Esophagus mucosa (tissue), 1 donor: ENCODE data around the gene IL23A. TPM values are rescaled to one million over a fixed set of nuclear protein-coding genes. Genes with fewer than 3 reads are reported as not detected.
"Not testable (repeated sequence)": the region's sequence is repeated elsewhere in the genome, so short reads cannot be mapped to it uniquely, and the experiment has no call there.

ENCODE experiments used
- ATAC-seq: fragments of 200-7000 bp; cut with Tn5 transposase; one replicate; pipeline ENCODE4 v1.9.1; 2020
- total RNA-seq: library from RNA; stranded (reverse); gene quantifications from one replicate; pipeline ENCODE4 v1.2.4, GENCODE V29; 2023
- donor health status: DM: yes; HTN: yes; CAD: no.

IL23A gene
- total RNA-seq, 1 donor from 2014 or later = 1.8 TPM

DNA sequence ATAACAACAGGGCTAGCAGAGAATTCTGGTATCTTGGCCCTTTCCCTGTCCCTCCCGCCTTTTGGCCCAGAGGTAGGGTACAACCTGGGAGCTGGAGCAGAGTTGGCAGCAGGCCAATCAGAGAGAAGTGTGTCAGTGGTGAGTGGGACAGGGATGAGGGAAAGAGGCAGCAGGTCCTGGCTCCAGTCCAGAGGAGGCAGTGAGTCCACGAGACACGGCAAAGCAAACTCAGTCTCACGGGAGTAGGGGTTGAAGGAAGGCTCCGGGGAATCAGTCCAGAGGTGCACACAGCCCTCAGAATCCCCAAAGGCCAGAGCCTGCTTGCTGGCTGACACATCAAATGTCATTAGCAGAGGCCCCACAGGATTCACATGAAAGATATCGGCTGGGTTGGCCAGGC is 12.2 kb upstream of the IL23A start:
- ATAC-seq = no peak

GRCh38 chr12:56330936-56331490 is 7.7 kb upstream of the IL23A start:
- ATAC-seq = no peak

DNA sequence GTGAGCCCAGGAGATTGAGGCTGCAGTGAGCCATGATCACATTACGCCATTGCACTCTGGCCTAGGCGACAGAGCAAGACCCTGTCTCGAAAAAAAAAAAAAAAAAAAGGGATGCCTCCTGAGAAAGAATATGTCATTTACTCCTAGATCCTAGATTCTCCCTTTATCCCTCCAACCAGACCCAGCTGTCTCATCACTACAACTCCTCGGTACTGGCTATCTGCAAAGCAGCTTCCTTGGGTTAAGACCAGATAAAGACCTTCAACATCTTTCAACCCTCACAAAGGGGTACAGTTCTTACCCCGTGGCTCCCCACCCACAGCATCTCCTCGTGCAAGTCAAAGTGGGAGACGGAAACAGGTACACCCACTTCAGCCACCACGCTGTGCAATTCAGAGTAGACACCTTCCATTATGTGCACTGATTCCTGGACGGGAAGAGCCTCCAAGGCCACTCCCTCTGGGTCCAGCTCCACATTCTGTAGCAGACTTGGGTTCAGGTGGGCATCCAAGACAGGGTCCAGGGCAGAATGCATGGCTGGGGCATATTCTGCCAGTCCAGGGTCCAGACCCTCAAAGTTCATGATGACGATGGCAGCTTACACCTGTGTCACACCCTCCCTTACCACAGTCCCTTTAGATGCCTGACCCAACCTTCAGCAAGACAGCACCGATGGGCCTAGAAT is 6.0 kb upstream of the IL23A start:
- no peak for ATAC-seq

- peak; percentile 25 for ATAC-seq
Measured at GRCh38 chr12:56333197-56333678, 5.4 kb upstream of the IL23A start.

DNA sequence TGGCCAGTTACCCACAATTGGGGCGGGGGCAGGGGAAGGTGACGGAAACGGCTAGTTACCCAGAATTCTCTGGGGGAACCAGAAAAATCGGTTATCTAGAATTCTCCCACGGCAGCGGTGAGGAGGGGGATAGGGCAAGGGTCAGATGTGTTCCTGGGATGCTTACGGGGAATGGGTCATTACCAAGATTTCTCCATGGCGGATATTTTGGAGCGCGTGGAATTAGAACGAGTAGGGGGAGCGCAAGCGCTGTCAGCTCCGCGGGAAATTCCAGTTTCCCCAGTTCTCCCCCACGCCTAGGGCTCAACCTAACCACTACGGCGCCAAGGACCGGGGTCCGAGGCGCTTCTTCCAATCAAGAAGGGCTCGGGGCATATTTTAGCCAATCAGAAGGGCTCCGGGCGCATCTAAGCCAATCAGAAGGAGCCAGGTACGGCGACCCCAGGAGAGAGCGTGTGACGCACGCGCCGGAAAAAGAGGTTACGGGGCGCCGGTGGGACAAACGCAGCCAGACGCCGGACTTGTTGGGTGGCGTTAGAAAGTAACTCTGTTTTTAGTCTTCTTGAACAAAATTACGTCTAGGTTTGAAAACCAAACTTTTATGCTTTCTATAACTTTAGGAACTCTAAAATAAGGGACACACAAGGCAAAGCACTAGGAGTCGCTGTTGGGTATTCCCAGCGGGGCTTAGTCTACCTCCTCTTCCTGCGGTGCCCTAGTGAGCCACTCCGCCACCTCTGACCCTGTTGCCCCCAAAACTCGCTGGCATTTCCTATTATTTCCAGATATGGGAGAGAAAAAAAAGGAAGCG is 4.8 kb upstream of the IL23A start, which contains the start of gene PAN2:
PAN2 (minus strand) TSS at position 322 of the 811 bp plus-strand sequence. CDS start 906 bp downstream, outside the sequence.
- peak; percentile 97 for ATAC-seq

GRCh38 chr12:56334490-56334793 is 4.2 kb upstream of the IL23A start:
- ATAC-seq = no peak

- not testable (repeated sequence) for ATAC-seq
Measured at GRCh38 chr12:56335527-56335926, 3.2 kb upstream of the IL23A start.

DNA sequence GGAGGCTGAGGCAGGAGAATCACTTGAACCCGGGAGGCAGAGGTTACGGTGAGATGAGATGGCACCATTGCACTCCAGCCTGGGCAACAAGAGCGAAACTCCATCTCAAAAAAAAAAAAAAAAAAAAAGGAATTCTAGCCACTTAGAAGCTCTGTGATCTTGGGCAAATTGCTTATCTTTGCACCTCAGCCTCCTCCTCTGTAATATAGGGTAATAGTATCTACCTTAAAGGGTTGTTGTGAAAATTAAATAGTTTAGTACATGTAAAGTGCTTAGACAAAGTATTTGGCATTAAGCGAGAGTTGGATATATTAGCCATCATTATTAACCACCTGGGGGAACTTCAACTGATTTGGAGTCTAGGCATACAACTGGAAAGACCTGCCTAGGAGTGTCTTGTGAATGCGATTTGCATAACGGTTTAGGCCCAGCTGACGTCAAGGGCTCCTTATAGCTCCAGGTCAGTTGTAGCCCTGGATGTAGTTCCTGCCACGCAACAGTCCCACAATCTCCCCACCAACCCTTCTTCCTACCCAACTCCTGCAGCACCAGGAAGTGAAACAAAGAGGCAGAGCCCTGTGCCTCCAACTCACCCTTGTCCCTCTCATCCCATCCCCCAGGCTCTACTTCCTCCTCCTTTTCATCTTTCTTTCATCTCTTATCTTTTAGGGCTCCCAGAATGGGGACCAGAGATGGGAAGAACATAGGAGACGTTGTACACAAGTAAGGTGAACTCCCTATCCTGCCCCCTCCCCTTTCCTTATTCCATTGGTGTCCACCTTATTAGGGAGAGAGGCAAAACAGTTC is 2.1 kb upstream of the IL23A start:
- peak; percentile 55 for ATAC-seq

- ATAC-seq = no peak
Measured at GRCh38 chr12:56337753-56338251, 882 bp upstream of the IL23A start.

DNA sequence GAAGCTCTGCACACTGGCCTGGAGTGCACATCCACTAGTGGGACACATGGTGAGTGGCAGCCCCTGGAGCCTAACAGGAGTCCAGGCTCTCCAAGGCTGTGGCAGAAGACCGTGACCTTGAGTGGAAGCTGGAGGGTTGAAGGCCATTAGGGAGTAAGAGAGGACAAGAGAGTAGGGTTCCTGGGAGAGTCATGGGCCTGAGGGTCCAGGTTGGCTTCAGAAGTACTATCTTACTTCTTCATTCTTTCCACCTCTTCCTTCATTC is 406 bp downstream of the IL23A start:
- ATAC-seq = no peak

DNA sequence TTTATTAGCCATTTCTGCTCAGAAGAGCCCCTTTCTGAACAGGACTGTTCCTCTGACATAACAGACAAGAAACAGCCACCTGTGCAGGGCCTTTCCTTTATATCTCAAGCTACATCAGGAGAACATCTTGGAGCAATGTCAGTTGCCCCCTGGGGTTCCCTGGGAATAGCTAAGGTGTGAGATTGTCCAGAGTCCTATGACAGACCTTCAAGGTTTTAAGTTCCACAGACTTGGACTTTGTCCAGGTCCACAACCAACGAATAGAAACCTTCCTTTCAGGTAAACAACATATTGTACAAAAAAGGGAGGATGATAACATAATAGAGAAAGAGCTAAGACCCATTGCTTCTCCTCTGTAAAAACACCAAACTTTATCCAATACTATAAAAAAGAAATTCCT is 2.9 kb downstream of the IL23A start:
- no peak for ATAC-seq

DNA sequence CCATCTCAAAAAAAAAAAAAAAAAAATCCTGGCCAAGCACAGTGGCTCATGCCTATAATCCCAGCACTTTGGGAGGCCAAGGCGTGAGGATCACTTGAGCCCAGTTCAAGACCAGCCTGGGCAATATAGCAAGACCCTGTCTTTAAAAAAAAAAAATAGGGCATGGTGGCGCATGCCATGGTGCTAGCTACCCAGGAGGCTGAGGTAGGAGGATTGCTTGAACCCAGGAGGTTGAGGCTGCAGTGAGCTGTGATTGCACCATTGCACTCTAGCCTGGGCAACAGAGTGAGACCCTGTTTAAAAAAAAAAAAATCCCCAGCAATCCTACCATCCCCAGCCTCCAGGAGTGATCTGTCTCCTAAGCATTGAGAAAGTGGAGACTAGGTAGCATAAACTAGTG is 3.6 kb downstream of the IL23A start:
- not testable (repeated sequence) for ATAC-seq

GRCh38 chr12:56346675-56347074 is 8.0 kb downstream of the IL23A start:
- ATAC-seq = no peak

DNA sequence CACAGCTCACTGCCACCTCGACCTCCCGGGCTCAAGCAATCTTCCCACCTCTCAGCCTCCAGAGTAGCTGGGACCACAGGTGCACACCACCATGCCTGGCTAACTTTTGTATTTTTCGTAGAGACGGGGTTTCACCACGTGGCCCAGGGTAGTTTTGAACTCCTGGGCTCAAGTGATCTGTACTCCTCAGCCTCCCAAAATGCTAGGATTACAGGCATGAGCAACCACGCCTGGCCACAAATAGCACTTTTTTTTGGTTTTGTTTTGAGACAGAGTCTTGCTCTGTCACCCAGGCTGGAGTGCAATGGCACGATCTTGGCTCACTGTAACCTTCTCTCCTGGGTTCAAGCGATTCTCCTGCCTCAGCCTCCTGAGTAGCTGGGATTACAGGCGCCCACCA is 8.6 kb downstream of the IL23A start:
- not testable (repeated sequence) for ATAC-seq

DNA sequence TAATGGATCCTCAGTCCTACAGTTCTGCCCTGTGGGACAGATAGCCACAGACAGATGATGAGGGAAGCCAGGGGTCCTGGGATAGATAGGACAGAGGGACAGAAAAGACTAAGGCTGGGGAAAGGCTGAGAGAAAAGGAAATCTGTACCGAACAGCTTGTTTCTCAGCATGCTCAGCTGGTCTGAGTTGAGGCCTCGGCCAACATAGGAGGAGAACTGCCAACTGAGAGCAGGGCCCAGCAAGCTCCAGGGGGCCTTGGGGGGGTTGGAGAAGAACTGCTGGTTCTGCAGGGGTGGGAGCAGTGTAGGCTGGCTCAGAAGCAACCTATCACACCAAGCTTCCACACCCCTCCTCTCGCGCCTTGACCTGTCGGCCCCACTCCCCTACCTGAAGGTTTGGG is 10.1 kb downstream of the IL23A start:
- no peak for ATAC-seq

DNA sequence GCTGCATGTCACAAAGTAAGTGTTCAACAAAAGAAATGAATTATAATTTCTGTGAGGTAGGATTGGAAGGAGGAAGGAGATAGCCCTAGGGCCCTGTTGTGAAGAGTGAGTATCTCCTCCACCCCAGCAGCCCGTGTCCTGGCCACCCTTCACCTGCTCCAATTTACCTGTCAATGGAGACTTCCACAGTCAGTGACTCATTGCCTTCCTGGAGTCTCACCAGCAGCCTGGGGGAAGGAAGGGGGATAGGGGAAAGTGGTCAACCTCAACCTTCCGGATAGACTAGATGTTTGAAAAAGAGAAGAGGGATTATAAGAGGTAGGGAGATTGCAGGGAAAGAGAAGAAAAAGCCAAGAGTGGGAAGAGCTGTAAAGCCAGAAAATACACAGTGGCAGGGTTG is 12.0 kb downstream of the IL23A start:
- ATAC-seq = no peak

DNA sequence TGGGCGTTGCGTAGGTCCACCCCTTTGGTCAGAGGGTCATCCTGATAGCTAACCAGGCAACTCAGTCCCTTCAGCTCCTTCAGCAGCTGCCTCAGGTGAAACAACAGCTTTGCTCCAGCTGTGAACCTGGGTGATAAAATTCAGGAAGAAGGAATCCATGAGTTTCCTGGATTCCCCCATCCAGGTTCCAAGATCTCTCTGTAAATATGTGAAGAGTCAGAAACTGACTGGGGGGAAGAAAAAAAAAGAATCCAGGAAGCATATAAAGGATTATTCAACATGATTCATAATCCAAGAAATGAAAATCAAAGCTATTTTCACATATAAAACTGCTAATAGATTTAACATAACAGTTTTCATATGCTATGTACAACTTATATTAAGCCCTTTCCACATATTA is 12.6 kb downstream of the IL23A start:
- no peak for ATAC-seq

GRCh38 chr12:56358836-56359532 is 20.3 kb downstream of the IL23A start:
- no peak for ATAC-seq

GRCh38 chr12:56359851-56360767 is 21.4 kb downstream of the IL23A start, which contains the start of gene STAT2:
Gene STAT2 (minus strand): TSS chr12:56360107. CDS start chr12:56356571, 3,536 bp downstream.
- ATAC-seq = peak; percentile 99

- no peak for ATAC-seq
Measured at GRCh38 chr12:56361487-56362129, 22.9 kb downstream of the IL23A start.
